Measurements from ENCODE around the gene YAF2. TPM values are rescaled to one million over a fixed set of nuclear protein-coding genes. Genes with fewer than 3 reads are reported as not detected.

YAF2 gene
- total and polyA plus RNA-seq, 2 of the 13 experiments (the other 11 are each of a cell fraction or from before 2014, with no cell fraction given), result 8.4 to 11.7 TPM

- TF ChIP-seq PBX2 (CRISPR knock-in tag; IDR thresholded peaks at IDR 0.05), result no peak
- peak; percentile 11; the same call in 1 of the 2 replicates for TF ChIP-seq FOSL2 (CRISPR knock-in tag; IDR thresholded peaks at IDR 0.05)
- peak; percentile 38; the same call in 1 of the 2 replicates for TF ChIP-seq KLF12 (CRISPR knock-in tag; IDR thresholded peaks at IDR 0.05; ENCODE audit: borderline replicate concordance)
- no peak; the same call in 1 of the 2 replicates for TF ChIP-seq GATA4 (IDR thresholded peaks at IDR 0.05; ENCODE audit: borderline replicate concordance, low read depth)
- TF ChIP-seq CERS6 (CRISPR knock-in tag; IDR thresholded peaks at IDR 0.05), result no peak
- TF ChIP-seq DRAP1 (CRISPR knock-in tag; IDR thresholded peaks at IDR 0.05), result peak; percentile 85
- peak; percentile 67 for TF ChIP-seq ZNF407 (CRISPR knock-in tag; IDR thresholded peaks at IDR 0.05; ENCODE audit: not compliant biosample characterization)
- TF ChIP-seq PATZ1 (CRISPR knock-in tag; IDR thresholded peaks at IDR 0.05), result peak; percentile 62
- no peak for TF ChIP-seq CCAR2 (optimal IDR thresholded peaks at IDR 0.05; ENCODE audit: low read depth, low read length)
- no peak for TF ChIP-seq ZNF101 (CRISPR knock-in tag; IDR thresholded peaks at IDR 0.05; ENCODE audit: borderline replicate concordance, low read depth)
- no peak for TF ChIP-seq ZNF644 (CRISPR knock-in tag; IDR thresholded peaks at IDR 0.05; ENCODE audit: low read depth)
- TF ChIP-seq ZNF350 (CRISPR knock-in tag; IDR thresholded peaks at IDR 0.05; ENCODE audit: borderline replicate concordance, low read depth), result peak; percentile 44; the same call in 1 of the 2 replicates
- TF ChIP-seq RXRB (CRISPR knock-in tag; IDR thresholded peaks at IDR 0.05; ENCODE audit: borderline replicate concordance), result peak; percentile 62; the same call in 1 of the 2 replicates
- no peak for TF ChIP-seq PITX1 (CRISPR knock-in tag; IDR thresholded peaks at IDR 0.05)
- peak in 1 of 2 experiments; percentile 81; a peak in 2 of 4 replicates for TF ChIP-seq KLF16 (CRISPR knock-in tag; IDR thresholded peaks at IDR 0.05)
Observed at GRCh38 chr12:42144408-42145196, 93.4 kb downstream of the YAF2 start, which contains the start of gene GXYLT1 (continued).

Measured in HepG2 (cell line).